HepG2 (cell line): Measurements from ENCODE around the gene MPP1. TPM values are rescaled to one million over a fixed set of nuclear protein-coding genes. Genes with fewer than 3 reads are reported as not detected.

ENCODE experiments used
- ATAC-seq: fragments of 200-7000 bp; cut with Tn5 transposase; 3 replicates; pipeline ENCODE4 v1.9.1; 2020; ENCODE audit warnings: mild to moderate bottlenecking, moderate library complexity
- BruUV-seq: library from RNA; stranded (reverse); fragments of 400-500 nt; replicated peaks from 2 replicates; lab custom pipeline; 2021; lab: Mats Ljungman, UMichigan
- CTCF ChIA-PET: fragments of 300-600 bp; formaldehyde crosslinking; extraction: SDS; loops from one replicate; lab custom pipeline; 2021; ENCODE audit warnings: low total read pairs, inconsistent platforms, low intra/inter-chr PET ratio; lab: Yijun Ruan, JAX
- POLR2A ChIA-PET: fragments of 350-600 bp; sonication (Branson Sonifier 250); formaldehyde crosslinking; loops from one replicate; lab custom pipeline; 2020; ENCODE audit warnings: antibody characterized with exemption, inconsistent platforms; lab: Yijun Ruan, JAX
- DNase-seq: peaks from one replicate; pipeline ENCODE4 v3.0.0-alpha.2; 2015; ENCODE audit warnings: low spot score
- FAIRE-seq: peaks from 3 replicates; lab custom pipeline; 2011; peaks lifted over from hg19 to GRCh38; lab: Jason Lieb, UNC
- H2AFZ ChIP-seq: one replicate; pipeline ENCODE4 v1.6.1; 2011; ENCODE audit warnings: low read length, inconsistent platforms
- H3K27ac ChIP-seq: fragments of 300-600 bp; 3 replicates; pipeline ENCODE4 v1.8.0; 2011; ENCODE audit warnings: mixed run types, mild to moderate bottlenecking, mixed read lengths, low read length, inconsistent platforms; ENCODE audit not compliant: insufficient read depth; ENCODE audit errors: extremely low read length
- H3K27me3 ChIP-seq, 2 experiments: fragments of 200-600 bp in 1 of 2; 2 replicates in 1 of 2; 3 replicates in 1 of 2; pipeline versions ENCODE4 v1.6.0 to v1.8.0; 2011; ENCODE audit warnings: low read length in 2 of 2, mild to moderate bottlenecking in 2 of 2, moderate library complexity in 2 of 2, inconsistent platforms in 1 of 2; ENCODE audit not compliant: insufficient read depth in 2 of 2, control insufficient read depth in 1 of 2
- H3K36me3 ChIP-seq, 2 experiments: fragments of 200-600 bp in 1 of 2; replicated peaks in 1 of 2; 2 replicates in 1 of 2; 3 replicates in 1 of 2; pipeline versions ENCODE4 v1.5.1 to v1.8.0; 2011; ENCODE audit warnings: low read length in 2 of 2, inconsistent platforms in 1 of 2; ENCODE audit not compliant: insufficient read depth in 2 of 2, control insufficient read depth in 1 of 2
- H3K4me1 ChIP-seq: 2 replicates; pipeline ENCODE4 v1.5.1; 2012; ENCODE audit warnings: low read length, inconsistent platforms; ENCODE audit not compliant: insufficient read depth
- H3K4me2 ChIP-seq: 2 replicates; pipeline ENCODE4 v1.6.0; 2011; ENCODE audit warnings: low read depth, low read length, inconsistent platforms
- H3K4me3 ChIP-seq, 3 experiments: fragments of 200-600 bp in 1 of 3; sonication (generic), shearing (Covaris generic) in 1 of 3; replicated peaks in 1 of 3; 2 replicates each; pipeline ENCODE4 v1.5.1; 2011 to 2016; ENCODE audit warnings: low read length in 3 of 3, inconsistent platforms in 2 of 3, low read depth in 2 of 3, mild to moderate bottlenecking in 2 of 3, control low read depth in 1 of 3, mixed read lengths in 1 of 3; ENCODE audit not compliant: insufficient read depth in 1 of 3
- H3K79me2 ChIP-seq: one replicate; pipeline ENCODE4 v1.6.1; 2011; ENCODE audit warnings: low read length, inconsistent platforms; ENCODE audit not compliant: insufficient read depth
- H3K9ac ChIP-seq: 2 replicates; pipeline ENCODE4 v1.6.0; 2011; ENCODE audit warnings: mild to moderate bottlenecking, low read depth, low read length, inconsistent platforms; ENCODE audit not compliant: insufficient read depth
- H3K9me3 ChIP-seq: 2 replicates; pipeline ENCODE4 v1.5.1; 2012; ENCODE audit warnings: mild to moderate bottlenecking, low read length
- H4K20me1 ChIP-seq: 2 replicates; pipeline ENCODE4 v1.6.0; 2011; ENCODE audit warnings: inconsistent platforms, mild to moderate bottlenecking, low read length, moderate library complexity; ENCODE audit not compliant: insufficient read depth
- ATAD3A ChIP-seq: sonication (generic); formaldehyde crosslinking; IDR thresholded peaks from 2 replicates; pipeline ENCODE4 v1.4.0; 2020; ENCODE audit warnings: missing genetic modification reagents
- FOXK2 ChIP-seq: fragments of 450-650 bp; IDR thresholded peaks from 2 replicates; pipeline ENCODE4 v1.6.1; 2016
- HOXA3 ChIP-seq: sonication (generic); formaldehyde crosslinking; IDR thresholded peaks from 2 replicates; pipeline ENCODE4 v1.5.0; 2020; ENCODE audit warnings: missing genetic modification reagents
- NFIC ChIP-seq: IDR thresholded peaks from 2 replicates; pipeline ENCODE4 v1.6.1; 2012; ENCODE audit warnings: mild to moderate bottlenecking, low read length, inconsistent platforms
- RFX1 ChIP-seq: fragments of 450-650 bp; IDR thresholded peaks from 2 replicates; pipeline ENCODE4 v1.6.1; 2017
- SIN3A ChIP-seq: IDR thresholded peaks from 2 replicates; pipeline ENCODE4 v1.6.1; 2011; ENCODE audit warnings: low read depth, mild to moderate bottlenecking, control low read depth, low read length, borderline replicate concordance
- THAP11 ChIP-seq: IDR thresholded peaks from 2 replicates; pipeline ENCODE4 v1.6.1; 2016; ENCODE audit warnings: missing biosample characterization, missing genetic modification reagents
- ZBTB43 ChIP-seq: sonication (generic); formaldehyde crosslinking; conservative IDR thresholded peaks from 2 replicates; pipeline ENCODE4 v1.4.0; 2020; ENCODE audit warnings: missing genetic modification reagents
- ZGPAT ChIP-seq: IDR thresholded peaks from 2 replicates; pipeline ENCODE4 v1.6.1; 2016; ENCODE audit warnings: mild to moderate bottlenecking
- ZNF362 ChIP-seq: sonication (generic); formaldehyde crosslinking; IDR thresholded peaks from 2 replicates; pipeline ENCODE4 v1.4.0; 2020; ENCODE audit warnings: missing genetic modification reagents, mild to moderate bottlenecking, borderline replicate concordance
- ZSCAN29 ChIP-seq: sonication (generic); formaldehyde crosslinking; conservative IDR thresholded peaks from 2 replicates; pipeline ENCODE4 v1.4.0; 2020; ENCODE audit warnings: mild to moderate bottlenecking, missing genetic modification reagents
- ZSCAN30 ChIP-seq: sonication (generic); formaldehyde crosslinking; IDR thresholded peaks from 2 replicates; pipeline ENCODE4 v1.5.0; 2020; ENCODE audit warnings: mild to moderate bottlenecking, missing genetic modification reagents
- WGBS: methylation state at CpG from one replicate; pipeline ENCODE4 v1.1.6; 2017; ENCODE audit warnings: low lambda C conversion rate; 5-methylcytosine and 5-hydroxymethylcytosine counted together
- in situ Hi-C: cut with HindIII; loops from 2 replicates; pipeline ENCODE4 v1.10.0; 2017; ENCODE audit warnings: low pct_unique_long_range_greater_than_20kb; ENCODE audit not compliant: extremely low pct_ligation_motif_present
- intact Hi-C: fragments of 100-400 bp; cut with micrococcal nuclease; formaldehyde crosslinking; loops from one replicate; pipeline ENCODE4 v1.10.0; 2022; ENCODE audit not compliant: unreplicated experiment
- polyA plus RNA-seq, 8 experiments: library from polyadenylated mRNA; depleted of rRNA in 3 of 8; stranded (reverse) in 7 of 8; unstranded in 1 of 8; fragments of >200 nt; fragmentation: Illumina TruSeq in 4 of 8; extraction: Trizol in 4 of 8; gene quantifications; 2 replicates each; pipeline versions ENCODE4 v1.2.1 to v1.2.3, GENCODE V29; 2011 to 2016; ENCODE audit warnings: low read depth in 4 of 8, missing spikeins in 1 of 8, mixed read lengths in 1 of 8; ENCODE audit not compliant: insufficient read depth in 1 of 8
- total RNA-seq, 5 experiments: library from RNA; depleted of rRNA; stranded (reverse); fragments of >200 nt; fragmentation: Illumina TruSeq; extraction: Trizol; gene quantifications; 2 replicates each; pipeline ENCODE4 v1.2.3, GENCODE V29; 2016; ENCODE audit warnings: low read depth in 1 of 5

The MPP1 gene
- total and polyA plus RNA-seq, 2 of the 13 experiments (the other 11 are each of a cell fraction or from before 2014, with no cell fraction given) = 7.8 to 8.1 TPM

- no peak overlapping the region for H2AFZ ChIP-seq
- no peak overlapping the region for H3K4me3 ChIP-seq
- intact Hi-C loops = no loop called here
These were observed 30.7 kb downstream of the MPP1 start for GRCh38 chrX:154774622-154775021.

More at GRCh38 chrX:154774622-154775021, 30.7 kb downstream of the MPP1 start:
- Histone ChIP-seq H3K27me3 (no peaks in the 10 kb centered on the region), H3K36me3 (peaks cover 11 to 39% of the 10 kb centered on the region in 2 experiments; a peak in 4 of 5 replicates), H3K79me2 (no peaks in the 10 kb centered on the region), H3K9me3 (no peaks in the 10 kb centered on the region), H3K4me2 (no peak overlapping the region), H3K27ac (no peak overlapping the region), H4K20me1 (peaks cover 2% of the 10 kb centered on the region; the same call in 1 of the 2 replicates), H3K9ac (no peak overlapping the region), H3K4me1 (no peaks in the 10 kb centered on the region)
- ATAC-seq (no peak), FAIRE-seq (no peak), DNase-seq (no peak)
- BruUV-seq = no TSS peak
- ChIA-PET CTCF (no interaction called here), POLR2A (no interaction called here)
- in situ Hi-C loops = no loop called here
- TF ChIP-seq HOXA3 (CRISPR knock-in tag) = no peak
- no peak for TF ChIP-seq THAP11 (CRISPR knock-in tag)
- no peak for TF ChIP-seq RFX1
- TF ChIP-seq ZBTB43 (CRISPR knock-in tag) = no peak
- TF ChIP-seq ZNF362 (CRISPR knock-in tag) = no peak
- TF ChIP-seq ZSCAN29 (CRISPR knock-in tag) = no peak
- no peak for TF ChIP-seq SIN3A
- no peak for TF ChIP-seq FOXK2
- TF ChIP-seq ZGPAT = no peak
- no peak for TF ChIP-seq ATAD3A (CRISPR knock-in tag)
- no peak for TF ChIP-seq NFIC
- TF ChIP-seq ZSCAN30 = no peak
- 94% methylated on average over 3 of the region's 5 CpGs for WGBS
